HL-60 (cell line): ENCODE data around the gene CDC6.

Source experiments
- CTCF ChIP-seq: IDR thresholded peaks from one replicate; pipeline ENCODE4 v1.5.1; 2011; ENCODE audit warnings: low read length, control low read depth, inconsistent platforms; ENCODE audit not compliant: insufficient read depth
- GABPA ChIP-seq: IDR thresholded peaks from 2 replicates; pipeline ENCODE4 v1.6.1; 2012; ENCODE audit warnings: low read depth
- POLR2AphosphoS5 ChIP-seq: IDR thresholded peaks from 2 replicates; pipeline ENCODE4 v1.6.1; 2012; ENCODE audit warnings: low read depth

- TF ChIP-seq CTCF = no peak
- no peak for TF ChIP-seq GABPA
- TF ChIP-seq POLR2AphosphoS5 = no peak
Measured at GRCh38 chr17:40349895-40350688, 62.4 kb downstream of the CDC6 start.
